ENCODE results near the gene TNIK.

DNA sequence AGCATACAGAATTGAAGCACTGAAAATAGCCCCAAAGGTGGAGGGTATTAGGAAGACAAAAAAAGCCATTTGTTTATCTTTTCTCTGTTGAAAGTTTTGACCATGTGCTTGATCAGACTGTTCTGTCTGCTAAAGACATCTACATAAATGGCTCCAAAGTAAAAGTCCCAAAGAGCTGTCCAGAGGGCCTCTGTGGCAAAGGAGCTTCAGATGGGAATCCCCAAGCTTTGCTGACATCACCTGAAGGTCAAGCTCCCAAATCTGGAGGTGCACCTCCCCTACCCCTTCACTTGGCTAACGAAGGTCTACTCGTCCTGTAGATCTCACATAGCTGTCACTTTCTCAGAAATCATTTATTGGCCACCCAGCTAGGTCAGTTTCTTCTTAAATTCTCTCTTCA is 239.1 kb downstream of the TNIK start:
- TF ChIP-seq, protein P1, sequence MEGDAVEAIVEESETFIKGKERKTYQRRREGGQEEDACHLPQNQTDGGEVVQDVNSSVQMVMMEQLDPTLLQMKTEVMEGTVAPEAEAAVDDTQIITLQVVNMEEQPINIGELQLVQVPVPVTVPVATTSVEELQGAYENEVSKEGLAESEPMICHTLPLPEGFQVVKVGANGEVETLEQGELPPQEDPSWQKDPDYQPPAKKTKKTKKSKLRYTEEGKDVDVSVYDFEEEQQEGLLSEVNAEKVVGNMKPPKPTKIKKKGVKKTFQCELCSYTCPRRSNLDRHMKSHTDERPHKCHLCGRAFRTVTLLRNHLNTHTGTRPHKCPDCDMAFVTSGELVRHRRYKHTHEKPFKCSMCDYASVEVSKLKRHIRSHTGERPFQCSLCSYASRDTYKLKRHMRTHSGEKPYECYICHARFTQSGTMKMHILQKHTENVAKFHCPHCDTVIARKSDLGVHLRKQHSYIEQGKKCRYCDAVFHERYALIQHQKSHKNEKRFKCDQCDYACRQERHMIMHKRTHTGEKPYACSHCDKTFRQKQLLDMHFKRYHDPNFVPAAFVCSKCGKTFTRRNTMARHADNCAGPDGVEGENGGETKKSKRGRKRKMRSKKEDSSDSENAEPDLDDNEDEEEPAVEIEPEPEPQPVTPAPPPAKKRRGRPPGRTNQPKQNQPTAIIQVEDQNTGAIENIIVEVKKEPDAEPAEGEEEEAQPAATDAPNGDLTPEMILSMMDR (IDR thresholded peaks at IDR 0.05; ENCODE audit: poor library complexity), result no peak
- TF ChIP-seq EZH2 (IDR thresholded peaks at IDR 0.05; ENCODE audit: borderline replicate concordance), result no peak

Measured in hepatocyte (in vitro differentiated cells).